NCI-H69 (cell line): ENCODE results near the gene PRRT1B.

ENCODE experiments used
- DNase-seq: peaks from one replicate; lab custom pipeline; 2025; lab: John Stamatoyannopoulos, UW

PRRT1B gene

DNA sequence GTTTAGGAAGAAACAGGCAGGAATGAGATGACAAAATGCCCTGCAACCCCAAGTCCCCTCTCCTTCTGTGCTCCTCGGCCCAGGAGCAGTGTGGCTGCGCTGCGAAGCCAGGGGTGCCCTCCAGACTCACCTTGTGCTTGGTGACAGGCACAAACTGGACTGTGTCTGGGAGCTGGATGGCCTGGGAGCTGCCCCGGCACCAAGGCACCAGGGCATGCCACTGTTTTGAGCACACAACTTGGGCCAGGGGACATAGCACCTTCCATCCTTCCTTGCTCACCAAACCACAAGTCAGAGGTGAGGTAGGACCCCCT, 51.1 kb downstream of the PRRT1B start:
- DNase-seq: no peak

GRCh38 chr9:131597246-131597645, 51.9 kb downstream of the PRRT1B start:
- DNase-seq: no peak

DNA sequence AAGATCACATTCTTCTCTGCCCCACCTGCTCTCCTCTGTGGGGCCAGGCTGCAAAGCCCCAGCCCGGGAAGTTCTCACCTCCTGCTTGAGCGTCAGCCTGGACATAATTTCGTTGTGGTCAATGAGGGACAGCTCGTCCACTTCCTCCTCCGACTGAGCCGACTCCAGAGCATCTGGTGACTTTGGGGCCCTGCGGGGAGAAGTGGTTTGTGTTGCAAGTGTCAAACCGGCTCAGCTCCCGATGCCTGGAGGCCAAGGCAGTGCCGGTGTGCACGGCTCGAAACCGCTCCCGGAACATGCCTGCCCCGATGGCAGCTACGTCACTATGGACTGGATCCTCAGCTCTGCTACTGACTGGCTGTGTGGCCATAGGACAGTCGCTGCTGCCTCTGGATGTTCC, 52.8 kb downstream of the PRRT1B start:
- no peak for DNase-seq

DNA sequence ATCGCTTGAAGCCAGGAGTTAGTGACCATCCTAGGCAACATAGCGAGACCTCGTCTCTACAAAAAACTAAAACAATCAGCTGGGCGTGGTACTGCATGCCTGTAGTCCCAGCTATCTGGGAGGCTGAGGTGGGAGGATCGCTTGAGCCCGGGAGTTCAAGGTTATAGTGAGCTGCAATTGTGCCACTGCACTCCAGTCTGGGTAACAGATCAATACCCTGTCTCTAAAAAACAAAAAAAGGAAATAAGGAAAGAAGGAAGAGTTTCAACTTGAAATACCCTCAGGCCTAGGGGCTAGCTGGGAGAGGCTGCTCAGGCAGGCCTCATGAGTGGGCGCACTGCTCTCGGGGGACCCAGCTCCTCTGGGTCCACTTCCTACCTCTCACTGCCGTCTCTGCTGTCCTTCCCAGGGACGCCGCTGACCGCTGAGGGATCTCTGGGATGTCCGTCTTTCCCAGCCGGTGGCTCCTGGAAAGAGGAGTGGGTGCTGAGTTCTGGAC, 56.4 kb downstream of the PRRT1B start:
- no peak for DNase-seq

DNA sequence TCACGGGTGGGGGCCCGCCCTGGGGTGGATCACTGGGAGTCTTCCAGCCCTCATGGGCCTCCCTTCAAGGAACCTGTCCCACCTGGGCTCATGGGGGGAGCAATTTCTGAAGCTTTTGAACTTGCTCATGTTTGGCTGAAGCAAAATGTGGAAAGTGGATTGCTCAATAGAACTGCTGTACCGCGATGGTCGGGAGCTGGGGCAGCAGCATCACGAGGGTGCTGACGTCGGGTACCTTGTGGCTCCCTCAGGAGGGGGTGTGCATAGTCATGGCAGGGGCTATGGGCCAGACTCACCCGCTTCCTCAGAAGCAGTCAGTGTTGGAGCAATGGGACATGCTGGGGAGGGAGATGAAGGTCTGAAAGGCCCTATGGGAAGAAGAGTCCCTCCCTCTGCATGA, 57.9 kb downstream of the PRRT1B start:
- no peak for DNase-seq

GRCh38 chr9:131603711-131604439, 58.6 kb downstream of the PRRT1B start:
- DNase-seq: no peak

DNA sequence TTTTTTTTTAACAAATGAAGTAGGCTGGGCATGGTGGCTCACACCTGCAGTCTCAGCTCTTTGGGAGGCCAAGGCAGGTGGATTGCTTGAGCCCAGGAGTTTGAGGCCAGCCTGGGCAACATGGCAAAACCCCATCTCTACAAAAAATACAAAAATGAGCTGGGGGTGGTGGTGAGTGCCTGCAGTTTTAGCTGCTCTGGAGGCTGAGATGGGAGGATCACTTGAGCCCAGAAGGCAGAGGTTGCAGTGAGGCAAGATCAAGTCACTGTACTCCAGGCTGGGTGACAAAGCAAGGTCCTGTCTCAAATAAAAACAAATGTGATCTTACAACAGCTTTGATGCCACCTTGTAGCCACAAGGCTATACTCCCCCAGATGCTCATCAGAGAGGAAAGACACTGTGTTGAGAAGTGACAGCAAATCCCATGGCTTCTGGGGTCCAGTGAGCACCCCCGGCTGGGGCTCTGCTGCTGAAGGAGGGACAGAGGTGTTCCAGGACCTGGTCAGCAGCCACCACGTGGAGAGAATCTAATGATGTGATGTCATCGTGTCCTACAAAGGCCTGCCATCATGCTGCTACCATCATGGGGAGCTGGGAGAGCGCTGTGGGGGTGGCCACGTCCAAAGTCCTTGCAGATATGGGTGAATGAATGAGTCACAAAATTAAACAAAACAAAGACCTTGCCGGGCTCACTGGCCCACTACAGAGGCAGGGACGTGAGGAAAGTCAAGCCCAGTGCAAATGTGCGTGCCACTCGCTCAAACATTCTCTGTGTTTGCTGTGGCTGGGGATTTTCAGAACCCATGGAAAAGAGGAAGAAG, 60.7 kb downstream of the PRRT1B start:
- DNase-seq: no peak

- DNase-seq: no peak
Measured at GRCh38 chr9:131606896-131607567, 61.7 kb downstream of the PRRT1B start.

DNA sequence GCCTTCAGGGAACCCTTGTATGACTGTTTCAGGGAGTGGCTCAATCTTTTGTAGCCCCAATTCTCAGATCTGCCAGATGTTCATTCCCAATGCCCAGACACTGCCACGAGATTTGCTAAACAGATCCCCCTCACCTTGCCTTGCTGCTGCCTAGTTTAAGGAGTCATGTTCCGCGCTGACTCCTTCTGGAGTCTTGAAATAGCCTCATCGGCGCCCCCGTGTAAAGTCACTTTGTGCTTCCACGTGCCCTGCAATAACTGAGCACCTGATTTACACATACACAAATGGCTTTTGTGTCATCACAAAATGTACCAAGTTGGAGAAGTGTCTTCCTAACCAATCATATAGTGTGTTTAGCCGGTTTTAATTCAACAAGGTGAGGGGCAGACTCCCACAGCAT, 62.3 kb downstream of the PRRT1B start:
- DNase-seq: no peak

GRCh38 chr9:131608493-131609037, 63.2 kb downstream of the PRRT1B start:
- DNase-seq: no peak
